ENCODE results near the gene FSTL4.

FSTL4 gene

DNA sequence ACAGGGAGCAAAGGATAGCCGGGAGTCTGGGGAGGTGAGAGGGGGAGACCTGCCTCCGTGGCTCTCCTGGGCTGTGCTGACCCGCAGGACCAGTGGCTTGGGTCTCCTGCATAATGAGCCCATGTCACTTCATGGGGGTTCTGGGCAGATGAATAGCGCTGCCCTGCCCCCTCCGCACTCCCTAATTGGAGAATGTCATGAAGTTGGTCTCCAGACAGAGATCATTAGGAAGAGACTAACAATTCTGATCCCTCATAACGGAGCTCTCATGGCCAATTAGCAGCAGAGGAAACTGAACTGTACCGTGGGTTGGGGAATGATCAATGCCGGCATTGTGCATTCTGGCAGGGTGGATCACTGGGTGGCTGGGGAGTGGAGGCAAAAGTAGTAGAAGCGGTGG is 186.1 kb downstream of the FSTL4 start:
- no peak for DNase-seq (ENCODE audit: low read depth, low spot score)
- no peak overlapping the region for H3K4me3 ChIP-seq (ENCODE audit: low read depth, low read length)
- in situ Hi-C loops (cut with HindIII; ENCODE audit: low sequenced_read_pairs): no loop called here
- TF ChIP-seq, protein P1, sequence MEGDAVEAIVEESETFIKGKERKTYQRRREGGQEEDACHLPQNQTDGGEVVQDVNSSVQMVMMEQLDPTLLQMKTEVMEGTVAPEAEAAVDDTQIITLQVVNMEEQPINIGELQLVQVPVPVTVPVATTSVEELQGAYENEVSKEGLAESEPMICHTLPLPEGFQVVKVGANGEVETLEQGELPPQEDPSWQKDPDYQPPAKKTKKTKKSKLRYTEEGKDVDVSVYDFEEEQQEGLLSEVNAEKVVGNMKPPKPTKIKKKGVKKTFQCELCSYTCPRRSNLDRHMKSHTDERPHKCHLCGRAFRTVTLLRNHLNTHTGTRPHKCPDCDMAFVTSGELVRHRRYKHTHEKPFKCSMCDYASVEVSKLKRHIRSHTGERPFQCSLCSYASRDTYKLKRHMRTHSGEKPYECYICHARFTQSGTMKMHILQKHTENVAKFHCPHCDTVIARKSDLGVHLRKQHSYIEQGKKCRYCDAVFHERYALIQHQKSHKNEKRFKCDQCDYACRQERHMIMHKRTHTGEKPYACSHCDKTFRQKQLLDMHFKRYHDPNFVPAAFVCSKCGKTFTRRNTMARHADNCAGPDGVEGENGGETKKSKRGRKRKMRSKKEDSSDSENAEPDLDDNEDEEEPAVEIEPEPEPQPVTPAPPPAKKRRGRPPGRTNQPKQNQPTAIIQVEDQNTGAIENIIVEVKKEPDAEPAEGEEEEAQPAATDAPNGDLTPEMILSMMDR (IDR thresholded peaks at IDR 0.05; ENCODE audit: low read depth, low read length): no peak

DNA sequence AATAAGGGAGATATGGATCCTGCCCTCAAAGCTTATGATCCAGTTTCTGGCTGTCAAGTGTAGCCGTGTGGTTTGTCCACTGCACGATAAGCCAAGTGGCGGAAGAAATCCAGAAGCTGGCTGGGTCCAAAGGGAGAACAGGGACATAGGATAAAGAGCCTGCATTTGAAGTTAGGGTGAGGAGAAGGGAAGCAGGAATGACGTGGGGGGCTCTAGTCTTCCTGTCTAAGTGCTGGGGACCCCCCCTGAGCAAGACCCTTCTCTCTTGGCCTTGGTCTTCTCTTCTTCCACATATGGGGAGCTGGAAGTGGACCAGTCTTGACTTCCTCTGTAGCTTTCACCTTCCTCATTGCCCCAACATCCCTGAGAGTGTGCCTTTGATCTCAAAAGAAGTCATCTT is 186.6 kb downstream of the FSTL4 start:
- in situ Hi-C loops (cut with HindIII; ENCODE audit: low sequenced_read_pairs): no loop called here
- TF ChIP-seq, protein P1 (IDR thresholded peaks at IDR 0.05; ENCODE audit: low read depth, low read length): no peak
- H3K4me3 ChIP-seq (ENCODE audit: low read depth, low read length): no peak overlapping the region
- no peak for DNase-seq (ENCODE audit: low read depth, low spot score)

GRCh38 chr5:133425222-133425621 is 187.1 kb downstream of the FSTL4 start:
- no peak overlapping the region for H3K4me3 ChIP-seq (ENCODE audit: low read depth, low read length)
- no peak for DNase-seq (ENCODE audit: low read depth, low spot score)
- TF ChIP-seq, protein P1 (IDR thresholded peaks at IDR 0.05; ENCODE audit: low read depth, low read length): no peak
- in situ Hi-C loops (cut with HindIII; ENCODE audit: low sequenced_read_pairs): no loop called here

DNA sequence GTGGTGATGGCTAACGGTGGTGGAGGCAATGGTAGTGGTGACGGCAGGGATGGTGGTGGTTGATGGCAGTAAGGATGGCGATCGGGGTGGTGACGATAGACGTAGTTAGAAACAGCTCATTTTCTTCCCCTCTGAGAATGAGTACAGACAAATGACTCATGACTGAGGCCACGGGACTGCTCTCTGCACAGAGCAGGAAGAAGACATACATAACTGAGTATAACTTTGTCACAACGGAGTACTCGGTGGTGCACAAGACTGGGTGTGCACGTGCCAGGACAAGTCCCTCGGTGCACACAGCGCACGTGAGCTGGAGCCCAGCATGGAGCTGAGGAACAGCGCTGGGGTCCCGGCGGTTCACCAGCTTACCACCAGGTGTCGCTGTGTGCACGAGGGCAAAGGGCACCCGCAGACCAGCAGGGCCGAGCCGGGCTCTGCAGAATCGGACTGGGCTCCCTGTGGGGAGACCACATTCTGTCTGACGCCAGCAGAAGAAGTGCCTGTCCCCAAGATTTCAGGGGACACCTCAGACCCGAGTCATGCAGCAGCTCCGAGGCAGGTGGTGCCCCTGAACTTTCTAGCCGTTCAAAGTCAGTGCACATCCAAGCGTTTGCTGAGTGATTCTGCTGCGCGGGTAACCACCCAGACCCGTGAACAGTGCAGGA is 188.6 kb downstream of the FSTL4 start:
- peak; percentile 23 for DNase-seq (ENCODE audit: low read depth, low spot score)
- TF ChIP-seq, protein P1 (IDR thresholded peaks at IDR 0.05; ENCODE audit: low read depth, low read length): peak; percentile 91
- in situ Hi-C loops (cut with HindIII; ENCODE audit: low sequenced_read_pairs): no loop called here
- H3K4me3 ChIP-seq (ENCODE audit: low read depth, low read length): no peak overlapping the region

DNA sequence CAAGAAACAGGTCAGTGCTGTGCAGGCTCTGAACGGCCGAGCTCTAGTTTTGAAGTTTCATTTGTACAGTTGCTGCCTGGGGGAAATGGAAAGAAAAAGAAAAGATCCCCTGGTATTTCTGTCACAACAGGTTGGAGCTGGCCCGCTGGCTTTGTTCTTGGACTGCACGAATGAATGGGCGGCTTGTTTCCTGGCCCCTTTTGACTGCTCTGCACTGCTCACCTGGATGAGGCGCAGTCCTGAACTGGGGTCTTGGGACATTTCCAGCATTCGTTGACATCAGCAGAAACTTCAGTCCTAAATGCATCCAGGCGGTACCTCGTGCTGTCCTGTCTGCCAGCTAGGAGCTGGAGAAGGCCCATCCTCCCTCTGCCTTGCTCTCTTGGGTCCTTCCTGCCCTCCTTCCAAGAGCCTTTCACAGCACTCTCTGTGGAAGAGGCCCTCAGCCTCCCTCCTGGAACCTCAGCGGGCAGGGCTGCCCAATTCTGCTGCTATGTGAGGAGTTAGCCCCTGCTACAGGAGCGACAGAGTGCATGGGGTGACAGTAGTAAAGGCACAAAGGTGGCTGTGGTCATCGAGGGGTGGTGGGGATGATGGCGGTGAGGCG is 189.2 kb downstream of the FSTL4 start:
- no peak for DNase-seq (ENCODE audit: low read depth, low spot score)
- H3K4me3 ChIP-seq (ENCODE audit: low read depth, low read length): no peak overlapping the region
- in situ Hi-C loops (cut with HindIII; ENCODE audit: low sequenced_read_pairs): no loop called here

GRCh38 chr5:133421806-133422205 is 190.5 kb downstream of the FSTL4 start:
- in situ Hi-C loops (cut with HindIII; ENCODE audit: low sequenced_read_pairs): no loop called here
- DNase-seq (ENCODE audit: low read depth, low spot score): no peak
- H3K4me3 ChIP-seq (ENCODE audit: low read depth, low read length): no peak overlapping the region
- TF ChIP-seq, protein P1 (IDR thresholded peaks at IDR 0.05; ENCODE audit: low read depth, low read length): no peak

More for the DNA sequence above, 189.2 kb downstream of the FSTL4 start:
- TF ChIP-seq, protein P1 (IDR thresholded peaks at IDR 0.05; ENCODE audit: low read depth, low read length): no peak

Data from astrocyte of the spinal cord (primary cell).